GM18870 (cell line): ENCODE data around the gene DFFB.

Source experiments
- ATAC-seq: cut with Tn5 transposase; IDR thresholded peaks from one replicate; pipeline ENCODE4 v1.9.1; 2021; ENCODE audit warnings: moderate library complexity; ENCODE audit not compliant: unreplicated experiment

The DFFB gene

DNA sequence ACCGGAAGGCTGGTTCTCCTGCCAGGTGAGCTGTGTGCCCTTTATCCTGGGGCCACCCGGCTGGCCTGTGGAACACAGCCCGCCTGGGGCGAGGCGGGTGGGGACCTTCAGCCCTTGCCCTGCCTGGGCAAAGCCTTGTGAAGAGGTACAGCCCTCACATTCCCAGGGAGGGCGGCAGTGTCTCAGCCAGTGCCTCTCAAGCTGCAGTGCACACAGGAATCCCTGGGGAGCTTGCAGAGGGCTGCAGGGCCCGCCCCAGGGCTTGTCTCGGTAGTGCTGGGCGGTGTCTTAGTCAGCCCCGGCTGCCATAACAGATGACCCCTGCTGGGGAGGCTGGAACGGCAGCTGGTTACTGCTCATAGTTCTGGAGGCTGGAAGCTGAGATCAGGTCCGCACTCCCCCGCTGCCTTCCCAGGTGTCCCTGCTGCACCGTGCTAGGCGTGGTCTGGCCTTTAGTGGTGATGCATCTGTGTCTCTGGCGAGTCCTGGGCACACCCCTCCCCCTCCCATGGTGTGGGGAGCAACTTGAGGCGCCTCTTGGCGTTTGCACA is 12.6 kb downstream of the DFFB start:
- ATAC-seq, result no peak

DNA sequence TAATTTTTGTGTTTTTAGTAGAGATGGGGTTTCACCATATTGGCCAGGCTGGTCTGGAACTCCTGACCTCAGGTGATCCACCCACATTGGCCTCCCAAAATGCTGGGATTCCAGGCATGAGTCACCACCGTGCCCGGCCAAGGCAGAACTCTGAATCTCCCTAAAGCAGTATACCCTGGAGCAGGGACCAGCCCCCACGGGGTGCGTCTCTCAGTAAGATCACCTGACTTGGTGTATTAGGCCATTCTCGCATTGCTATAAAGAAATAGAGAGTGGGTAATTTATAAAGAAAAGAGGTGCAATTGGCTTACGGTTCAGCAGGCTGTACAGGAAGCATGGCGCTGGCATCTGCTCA is 14.2 kb downstream of the DFFB start:
- no peak for ATAC-seq

DNA sequence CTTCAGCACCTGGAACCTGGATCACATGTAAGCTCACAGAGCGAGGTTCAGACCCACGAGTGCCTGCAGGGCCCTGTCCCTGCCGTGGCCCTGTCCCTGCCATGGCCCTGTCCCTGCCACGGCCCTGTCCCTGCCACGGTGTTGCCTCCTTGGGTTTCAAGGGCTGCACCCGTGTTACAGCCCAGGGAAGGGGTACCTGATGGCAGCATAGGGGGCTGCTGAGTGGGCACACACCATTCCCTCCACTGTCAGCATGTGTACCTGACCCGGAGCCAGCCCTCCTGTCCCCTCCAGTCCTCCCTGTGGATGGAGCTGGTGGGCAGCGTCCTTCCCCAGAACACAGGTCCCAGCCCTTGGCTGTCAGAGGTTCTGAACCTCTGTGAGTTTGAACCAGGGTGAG is 15.3 kb downstream of the DFFB start:
- ATAC-seq, result no peak

DNA sequence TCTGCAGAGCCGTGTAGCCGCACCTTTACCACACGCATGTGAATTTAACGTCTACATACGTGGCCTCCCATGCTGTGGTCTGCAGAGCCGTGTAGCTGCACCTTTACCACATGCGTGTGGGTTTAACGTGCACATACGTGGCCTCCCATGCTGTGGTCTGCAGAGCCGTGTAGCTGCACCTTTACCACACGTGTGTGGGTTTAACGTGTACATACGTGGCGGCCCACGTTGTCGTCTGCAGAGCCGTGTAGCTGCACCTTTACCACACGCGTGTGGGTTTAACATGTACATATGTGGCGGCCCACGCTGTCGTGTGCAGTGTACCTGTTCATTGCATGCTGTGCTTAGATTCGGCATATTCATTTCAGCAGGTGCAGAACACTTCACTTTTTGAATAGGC is 17.5 kb downstream of the DFFB start:
- no peak for ATAC-seq

DNA sequence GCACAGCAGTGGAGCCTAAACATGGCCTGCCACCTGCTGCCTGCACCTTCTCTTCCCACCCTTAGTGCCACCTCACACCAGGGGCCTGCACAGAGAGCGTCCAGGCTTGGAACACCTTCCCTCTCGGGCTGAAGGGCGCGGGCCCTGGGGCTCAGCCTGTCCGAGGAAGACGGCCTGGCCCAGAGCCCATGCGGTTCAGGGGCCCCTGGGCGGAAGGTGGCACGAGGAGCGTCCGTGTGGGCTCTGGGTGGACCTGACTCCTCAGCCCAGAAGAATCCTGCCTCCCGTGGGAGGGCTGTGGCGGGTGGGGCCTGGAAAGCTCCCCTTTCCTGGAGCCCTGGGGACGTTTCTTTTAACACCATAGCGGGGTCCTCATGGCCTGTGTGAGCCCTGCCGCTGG is 19.4 kb downstream of the DFFB start:
- no peak for ATAC-seq

DNA sequence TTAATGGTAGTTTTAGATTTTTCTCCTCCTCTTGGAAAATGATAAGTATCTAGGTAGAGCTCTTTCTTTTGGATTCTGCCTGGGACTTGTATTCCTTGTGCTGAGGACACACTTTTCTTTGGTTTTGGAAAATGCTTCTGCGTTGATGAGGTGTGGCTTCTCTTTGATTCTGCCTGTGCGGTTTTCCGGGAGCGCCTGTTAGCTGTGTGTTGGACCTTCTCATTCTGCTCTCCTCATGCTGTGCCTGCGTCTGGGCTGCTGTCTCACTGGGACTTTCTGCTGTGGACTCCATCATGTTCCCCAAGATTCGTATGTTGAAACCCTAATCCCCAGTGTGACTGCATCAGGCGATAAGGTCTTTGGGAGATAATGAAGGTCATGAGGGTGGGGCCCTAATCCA is 21.8 kb downstream of the DFFB start:
- no peak for ATAC-seq

DNA sequence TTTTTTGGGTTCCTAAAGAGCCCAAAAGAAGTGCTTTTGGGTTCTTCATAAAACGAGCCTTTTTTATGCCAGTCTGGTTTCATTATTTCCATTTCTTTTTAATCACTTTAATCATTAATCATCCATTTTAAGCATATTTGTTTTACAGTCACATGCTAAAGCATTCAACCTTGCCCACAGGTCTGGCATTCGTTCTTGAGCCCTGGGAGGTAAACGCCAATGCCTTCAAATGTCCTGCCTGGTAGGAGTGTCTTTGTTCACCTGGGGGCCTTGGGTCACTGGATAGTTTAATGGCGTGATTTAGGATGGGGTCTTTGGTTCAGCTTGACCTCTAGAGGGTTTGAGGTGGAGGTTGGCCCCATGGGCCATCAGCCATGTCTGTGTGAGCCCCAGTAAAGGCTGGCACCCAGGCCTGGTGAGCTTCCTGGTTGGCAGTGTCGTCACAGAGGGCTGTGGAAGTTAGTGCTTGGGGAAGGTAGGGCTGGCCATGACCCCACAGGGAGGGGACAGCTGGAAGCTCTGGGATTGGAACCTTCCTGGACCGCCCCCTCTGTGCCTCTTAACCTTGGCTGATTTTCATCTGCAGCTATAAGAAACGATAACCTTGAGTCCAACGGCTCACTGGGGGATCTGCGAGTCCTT is 22.6 kb downstream of the DFFB start:
- no peak for ATAC-seq

DNA sequence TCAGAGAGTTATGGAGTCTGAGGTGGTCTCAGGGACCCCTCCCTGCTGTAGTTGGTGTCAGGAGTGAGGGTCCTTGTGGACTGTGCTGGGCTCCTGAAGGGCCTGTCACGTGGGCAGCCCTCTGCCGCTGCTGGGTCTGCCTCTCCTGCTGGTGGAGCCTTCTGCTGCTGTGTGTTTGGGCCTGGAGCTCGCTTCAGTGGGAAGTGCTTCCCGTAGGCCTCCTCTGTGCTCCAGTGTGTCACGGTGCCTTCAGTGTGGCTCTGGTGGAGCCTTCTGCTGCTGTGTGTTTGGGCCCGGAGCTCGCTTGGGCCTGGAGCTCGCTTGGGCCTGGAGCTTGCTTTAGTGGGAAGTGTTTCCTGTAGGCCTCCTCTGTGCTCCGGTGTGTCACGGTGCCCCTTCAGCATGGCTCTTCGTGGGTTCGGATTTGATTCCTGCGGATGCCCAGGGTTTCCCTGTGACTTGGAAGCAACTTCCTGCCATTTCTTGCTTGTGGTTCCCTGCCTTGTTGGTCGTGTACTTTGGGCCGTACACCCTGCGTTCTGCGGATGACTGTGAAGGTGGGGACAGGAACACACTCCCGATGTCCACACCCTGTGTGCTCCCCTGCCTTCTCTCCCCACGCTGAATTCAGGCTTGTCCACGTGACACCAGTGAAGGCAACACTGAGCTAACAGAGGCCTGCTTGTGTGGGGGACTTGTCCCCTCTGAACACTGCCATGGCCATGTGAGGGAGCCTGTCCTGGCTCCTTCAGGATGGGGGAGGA is 23.3 kb downstream of the DFFB start:
- no peak for ATAC-seq

DNA sequence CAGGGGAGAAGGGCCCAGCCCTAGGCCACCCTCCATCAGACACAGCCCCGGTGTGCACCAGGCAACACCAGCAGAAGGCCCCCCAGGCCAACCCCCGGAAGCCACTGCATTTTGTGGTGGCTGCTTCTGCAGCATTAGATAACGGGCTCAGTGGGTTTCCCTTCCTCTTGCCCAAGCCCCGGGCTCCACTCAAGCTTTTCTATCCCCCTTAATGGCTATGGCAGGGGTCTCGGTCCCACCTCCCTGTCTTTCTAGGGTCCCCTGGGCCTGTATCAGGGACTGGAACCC is 23.9 kb downstream of the DFFB start:
- ATAC-seq, result no peak

DNA sequence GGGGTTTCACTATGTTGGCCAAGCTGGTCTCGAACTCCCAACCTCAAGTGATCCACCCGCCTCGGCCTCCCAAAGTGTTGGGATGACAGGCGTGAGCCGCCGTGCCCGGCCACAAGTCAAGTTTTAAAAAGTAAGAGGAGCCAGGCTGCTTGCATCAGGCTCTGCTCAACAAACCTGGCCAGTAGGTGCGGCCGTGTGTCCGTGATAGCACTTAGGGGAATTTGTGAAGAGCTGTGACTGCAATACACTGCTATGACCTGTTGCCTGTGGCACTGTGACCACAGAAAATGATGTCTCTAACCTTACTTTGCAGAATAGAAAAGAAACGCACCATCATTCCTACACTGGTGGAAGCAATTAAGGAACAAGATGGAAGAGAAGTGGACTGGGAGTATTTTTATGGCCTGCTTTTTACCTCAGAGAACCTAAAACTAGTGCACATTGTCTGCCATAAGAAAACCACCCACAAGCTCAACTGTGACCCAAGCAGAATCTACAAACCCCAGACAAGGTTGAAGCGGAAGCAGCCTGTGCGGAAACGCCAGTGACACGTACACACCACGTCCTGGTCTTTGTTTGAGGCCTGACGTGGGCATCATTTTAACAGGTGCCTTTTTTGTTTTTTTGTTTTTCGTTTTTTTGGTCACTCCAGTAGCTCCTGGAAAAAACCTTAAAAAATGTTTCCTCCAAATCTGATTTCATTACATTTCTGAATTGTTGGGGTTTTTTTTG is 26.1 kb downstream of the DFFB start:
- ATAC-seq, result no peak

DNA sequence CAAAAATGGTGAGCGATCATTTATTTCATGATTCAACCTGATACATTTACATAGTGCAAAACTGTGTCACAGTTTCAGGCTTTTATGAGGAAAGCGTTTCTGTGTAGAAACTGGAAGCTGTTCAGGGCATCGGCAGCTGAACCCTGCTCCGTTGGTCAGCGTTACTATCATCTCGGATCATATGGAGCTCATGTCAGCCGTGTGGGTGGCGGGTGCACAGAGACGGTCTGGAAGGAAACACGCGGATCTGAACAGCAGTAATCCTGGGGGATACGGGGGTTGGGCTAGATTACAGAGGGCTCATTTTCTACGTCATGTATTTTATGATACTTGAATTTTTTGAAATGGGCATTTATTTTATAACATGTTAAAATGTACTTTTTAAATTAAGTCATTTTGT is 27.7 kb downstream of the DFFB start:
- ATAC-seq, result no peak

DNA sequence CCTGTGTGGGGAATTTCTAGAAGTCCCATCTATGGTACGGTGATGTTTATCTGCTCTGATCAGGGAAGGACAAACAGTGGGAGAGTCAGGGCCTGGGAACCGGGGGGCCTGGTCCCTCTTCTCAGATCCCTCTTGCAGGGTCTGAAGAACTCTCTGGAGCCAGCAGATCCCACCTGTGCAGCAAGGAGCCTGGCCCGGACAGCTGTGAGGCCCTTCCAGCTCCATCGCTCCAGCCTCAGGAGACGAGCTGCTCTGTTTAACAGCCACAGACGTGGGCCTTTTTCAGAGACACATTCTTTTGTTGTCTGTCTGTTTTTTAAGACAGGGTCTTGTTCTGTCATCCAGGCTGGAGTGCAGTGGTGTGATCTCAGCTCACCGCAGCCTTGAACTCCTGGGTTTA is 28.3 kb downstream of the DFFB start:
- no peak for ATAC-seq

DNA sequence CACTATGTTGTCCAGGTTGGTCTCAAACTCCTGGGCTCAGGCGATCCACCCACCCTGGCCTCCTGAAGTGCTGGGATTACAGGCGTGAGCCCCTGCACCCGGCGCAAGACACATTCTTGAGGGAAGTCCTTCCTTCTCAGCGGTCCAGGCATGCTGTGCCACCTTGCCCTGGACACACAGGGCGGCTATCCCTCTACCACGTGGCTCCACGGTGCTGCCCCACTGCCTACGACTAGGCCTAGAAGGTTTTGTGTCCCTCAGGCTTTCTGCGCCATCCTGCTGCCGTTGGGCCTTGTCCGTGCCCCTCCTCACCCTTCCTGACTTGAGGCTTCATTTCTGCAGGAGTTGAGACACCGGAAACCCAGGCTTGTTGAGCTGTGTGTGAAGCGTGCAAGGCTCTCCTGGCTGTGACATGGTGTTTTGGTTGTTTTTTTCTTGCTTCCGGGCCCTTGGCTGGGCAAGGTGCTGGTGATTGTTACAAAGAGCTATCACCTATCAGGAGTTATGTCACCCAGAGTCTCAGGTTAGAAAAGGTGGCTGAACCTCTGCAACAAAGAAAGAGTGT is 28.9 kb downstream of the DFFB start:
- no peak for ATAC-seq

DNA sequence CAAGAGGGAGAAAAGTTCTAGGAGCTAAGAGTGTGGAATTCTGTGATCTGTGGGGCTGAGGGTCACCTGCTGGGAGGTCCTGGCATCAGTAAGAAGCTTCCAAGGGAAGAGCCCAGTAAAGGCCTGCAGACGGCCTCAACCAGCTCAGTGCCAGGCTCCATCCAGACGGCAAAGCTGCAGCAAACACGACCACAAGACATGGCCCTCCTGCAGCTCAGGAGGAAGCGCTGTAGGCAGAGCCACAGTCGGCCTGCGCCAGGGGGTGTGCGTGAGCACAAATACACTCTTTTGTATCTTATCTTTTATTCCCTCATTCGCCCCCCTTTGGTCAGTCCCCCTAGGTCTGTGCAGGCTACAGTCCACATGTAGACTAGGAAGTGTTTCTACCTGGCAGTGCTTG is 29.4 kb downstream of the DFFB start:
- ATAC-seq, result no peak

DNA sequence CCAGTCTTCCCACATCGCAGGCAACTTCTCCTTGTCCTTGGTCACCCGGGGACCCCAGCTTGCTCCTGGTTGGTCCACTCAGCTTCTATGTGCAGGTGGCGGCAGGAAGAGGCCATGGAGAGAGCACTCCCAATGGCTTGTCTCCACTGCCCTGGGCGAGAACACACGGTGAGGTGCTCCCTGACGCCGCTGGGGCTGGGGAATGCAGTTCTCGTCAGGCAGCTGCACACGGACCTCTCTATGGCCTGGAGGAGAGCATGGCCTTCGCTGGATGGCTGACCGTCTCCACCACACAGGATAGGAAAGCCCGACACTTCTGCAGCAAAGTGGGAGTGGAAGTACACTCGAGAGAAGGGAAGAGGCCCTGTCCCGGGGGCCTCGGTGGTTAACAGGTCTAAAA is 31.0 kb downstream of the DFFB start:
- no peak for ATAC-seq

DNA sequence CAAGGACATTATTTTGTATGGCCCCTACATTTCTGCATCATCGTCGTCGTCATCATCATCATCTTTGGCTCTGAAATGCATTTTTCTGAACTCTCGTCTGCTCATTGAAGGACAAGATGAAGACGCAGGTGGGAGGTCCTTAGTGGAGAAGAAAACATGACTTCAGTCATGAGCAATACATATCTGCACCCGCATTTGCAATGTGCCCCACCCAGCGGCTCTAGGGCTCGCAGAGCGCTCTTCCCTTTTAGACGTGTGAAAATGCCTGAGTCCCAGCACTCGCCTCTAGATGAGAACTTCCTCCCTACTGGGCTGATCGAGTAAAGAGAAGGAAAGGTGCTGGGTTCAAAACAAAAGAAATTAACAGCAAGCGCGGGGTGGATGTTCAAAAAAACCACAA is 32.7 kb downstream of the DFFB start:
- no peak for ATAC-seq

DNA sequence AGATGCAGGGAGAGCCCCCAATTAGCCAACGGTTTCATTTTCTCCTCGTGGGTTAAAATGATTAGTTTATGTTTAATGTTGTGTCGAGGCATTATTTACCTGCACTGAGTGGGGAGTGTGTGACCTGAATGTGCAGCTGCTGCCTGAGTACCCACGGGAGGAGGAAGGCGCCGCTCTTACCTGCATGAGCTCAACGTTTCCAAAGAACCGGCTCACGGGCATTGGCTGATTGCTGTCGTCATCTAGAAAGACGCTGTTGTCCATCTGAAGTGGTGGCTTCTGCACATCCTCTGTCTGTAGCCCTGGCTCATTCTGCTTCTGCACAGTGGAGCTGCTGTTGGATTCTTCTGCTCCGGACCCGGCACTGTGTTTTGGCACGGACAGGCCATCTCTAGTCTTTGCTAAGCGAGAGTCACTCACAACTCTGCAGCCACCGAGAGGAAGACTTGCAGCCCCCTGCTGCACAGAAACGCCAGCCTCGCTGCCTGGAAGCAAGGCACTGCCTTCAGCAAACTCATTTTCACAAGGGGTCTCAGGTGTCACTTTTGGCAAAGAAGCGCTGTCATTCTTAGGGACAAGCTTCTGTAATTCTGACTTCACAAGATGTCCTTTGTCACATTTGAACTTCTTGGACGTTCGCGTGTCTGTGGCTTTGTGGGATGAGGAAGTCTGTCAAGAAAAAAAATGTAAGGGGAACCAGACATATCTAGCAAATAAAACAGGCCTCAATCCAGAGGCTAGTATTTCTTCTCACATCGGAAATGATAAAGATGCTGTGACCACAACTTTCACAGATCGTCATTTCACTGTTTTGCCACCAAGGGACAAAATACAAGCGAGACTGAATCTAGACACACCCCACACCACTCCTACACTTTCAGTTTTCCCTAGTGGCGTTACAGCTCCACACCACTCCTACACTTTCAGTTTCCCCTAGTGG is 33.4 kb downstream of the DFFB start:
- ATAC-seq, result no peak

DNA sequence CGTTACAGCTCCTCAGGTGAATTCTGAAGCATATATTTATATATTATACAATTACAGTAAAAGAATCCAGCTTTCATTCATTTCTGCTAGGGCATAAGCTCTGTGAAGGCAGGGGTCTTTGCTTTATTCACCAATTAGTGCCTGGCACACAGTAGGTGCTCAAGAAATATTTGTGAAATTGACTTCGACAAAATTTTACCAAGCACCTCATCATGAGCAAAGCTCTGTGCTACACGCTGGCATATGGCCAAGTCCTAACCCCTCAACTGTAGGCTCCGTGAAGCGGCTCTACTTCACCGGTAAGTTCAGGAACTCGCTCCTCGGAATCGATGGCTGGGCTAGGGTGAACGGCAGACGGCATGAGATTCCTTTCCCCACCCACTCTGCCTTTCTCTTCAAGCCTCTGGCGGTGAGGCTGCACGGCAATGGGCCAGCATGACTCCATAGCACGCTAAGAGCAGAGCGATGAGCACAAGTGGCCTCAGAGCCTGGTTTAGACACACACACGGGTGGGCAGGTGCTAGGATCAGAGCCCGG is 34.1 kb downstream of the DFFB start:
- ATAC-seq, result no peak

DNA sequence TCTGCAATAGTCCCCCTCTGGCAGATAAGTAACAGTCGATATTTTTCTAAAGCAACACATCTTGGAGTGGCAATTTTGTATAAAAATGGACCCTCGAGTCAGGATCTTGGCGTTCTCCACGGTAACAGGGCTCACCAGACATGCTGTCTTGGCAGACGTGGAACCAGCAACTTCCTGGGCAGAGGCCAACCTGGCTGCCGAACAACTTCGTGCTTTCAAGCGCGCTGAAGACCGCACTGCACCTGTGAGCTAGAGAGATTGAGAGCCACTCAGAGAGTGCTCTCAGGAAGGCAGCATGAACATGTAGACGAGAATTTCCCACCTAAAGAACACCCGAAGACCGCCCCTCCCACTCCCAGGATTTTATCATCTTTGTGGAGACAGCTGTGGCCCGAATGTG is 35.5 kb downstream of the DFFB start:
- ATAC-seq, result no peak

DNA sequence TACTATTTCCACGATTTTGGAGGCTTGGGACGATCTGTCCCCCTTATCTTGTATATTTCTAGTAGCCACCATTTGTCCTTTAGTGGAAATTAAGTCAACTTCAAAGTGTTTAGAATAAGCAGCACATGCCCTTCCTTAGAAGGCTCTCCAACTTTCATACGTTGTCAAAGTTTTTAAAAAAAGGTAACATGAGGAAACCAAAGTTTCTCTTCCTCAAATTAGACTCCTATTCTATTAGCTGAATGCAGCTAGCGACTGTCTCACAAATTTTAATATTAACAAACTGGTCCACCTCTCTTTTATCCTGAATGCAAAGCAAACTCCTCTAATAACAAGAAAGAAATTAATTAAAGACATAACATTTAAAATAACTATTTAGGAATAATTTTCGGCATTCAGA is 35.9 kb downstream of the DFFB start:
- ATAC-seq, result no peak
